Muscle layer of colon (tissue), 2 donors: ENCODE results near the gene IER3.
"Not testable (repeated sequence)": the region's sequence is repeated elsewhere in the genome, so short reads cannot be mapped to it uniquely, and the experiment has no call there.

Source experiments
- H3K27ac ChIP-seq: one replicate; pipeline ENCODE4 v1.7.0; 2013; ENCODE audit warnings: low read depth, mild to moderate bottlenecking, low read length, moderate library complexity
- H3K27me3 ChIP-seq, 2 donors: one replicate each; pipeline ENCODE4 v1.7.0; 2013; ENCODE audit warnings: low read length in 2 of 2, mild to moderate bottlenecking in 2 of 2; ENCODE audit not compliant: insufficient read depth in 2 of 2, control insufficient read depth in 1 of 2
- H3K36me3 ChIP-seq: one replicate; pipeline ENCODE4 v1.7.0; 2013; ENCODE audit warnings: mild to moderate bottlenecking, low read length; ENCODE audit not compliant: insufficient read depth
- H3K4me1 ChIP-seq: one replicate; pipeline ENCODE4 v1.7.0; 2013; ENCODE audit warnings: mild to moderate bottlenecking, low read length; ENCODE audit not compliant: insufficient read depth
- H3K4me3 ChIP-seq, 2 donors: one replicate each; pipeline ENCODE4 v1.7.0; 2013; ENCODE audit warnings: low read length in 2 of 2, low read depth in 1 of 2, mild to moderate bottlenecking in 1 of 2, moderate library complexity in 1 of 2
- H3K9ac ChIP-seq: one replicate; pipeline ENCODE4 v1.7.0; 2013; ENCODE audit warnings: low read length
- H3K9me3 ChIP-seq: one replicate; pipeline ENCODE4 v1.7.0; 2013; ENCODE audit warnings: mild to moderate bottlenecking, low read length
- donor health status: abdominal sarcoma.
- donor health status: Adenocarcinoma of cecum.

The IER3 gene

DNA sequence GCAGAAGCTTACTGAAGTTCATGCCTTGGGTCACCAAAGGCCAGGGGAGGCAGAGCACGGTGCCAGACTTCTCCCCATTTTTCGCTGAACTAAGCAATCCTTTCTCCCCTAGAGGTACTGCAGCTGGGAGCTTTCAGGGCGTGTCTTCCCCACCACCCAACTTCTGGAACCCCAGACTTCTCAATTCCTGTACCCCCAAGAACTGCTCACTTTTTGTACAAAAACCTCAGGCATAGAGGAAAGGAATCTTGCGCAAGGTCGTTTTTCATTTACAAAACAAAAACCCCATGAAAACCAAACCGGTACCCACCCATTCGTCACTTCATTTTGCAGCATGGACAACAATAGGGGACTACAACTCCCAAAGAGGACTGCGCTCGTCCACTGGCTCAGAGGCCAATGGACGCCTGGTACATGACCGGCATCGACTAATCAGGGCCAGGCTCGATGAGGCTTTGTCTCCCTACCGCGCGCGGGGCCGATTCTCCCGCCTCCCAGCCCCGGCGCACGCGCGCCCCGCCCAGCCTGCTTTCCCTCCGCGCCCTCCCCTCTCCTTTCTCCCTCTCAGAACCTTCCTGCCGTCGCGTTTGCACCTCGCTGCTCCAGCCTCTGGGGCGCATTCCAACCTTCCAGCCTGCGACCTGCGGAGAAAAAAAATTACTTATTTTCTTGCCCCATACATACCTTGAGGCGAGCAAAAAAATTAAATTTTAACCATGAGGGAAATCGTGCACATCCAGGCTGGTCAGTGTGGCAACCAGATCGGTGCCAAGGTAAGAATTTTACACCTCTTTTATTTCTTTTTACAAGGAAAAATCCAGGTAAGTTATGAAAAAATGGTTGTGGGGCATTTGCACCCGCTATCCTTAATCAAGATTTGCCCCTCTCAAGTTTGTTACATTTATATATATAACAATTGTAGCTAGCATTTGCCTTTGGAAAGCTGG lies 24.3 kb downstream of the IER3 start, which contains the start of gene TUBB:
TSS of gene TUBB (plus strand) at position 562 of the 947 bp plus-strand sequence. CDS start at position 717, 155 bp downstream.
- peaks cover 23% of the 10 kb centered on the region for H3K36me3 ChIP-seq
- no peaks in the 10 kb centered on the region for H3K27me3 ChIP-seq
- peak within 1 kb of the TSS; percentile 98 for H3K9ac ChIP-seq
- peaks cover 24% of the 10 kb centered on the region for H3K4me1 ChIP-seq
- peak within 1 kb of the TSS; percentile 81 for H3K27ac ChIP-seq
- no peaks in the 10 kb centered on the region for H3K9me3 ChIP-seq
- peak within 1 kb of the TSS; percentile 80 to 96 for H3K4me3 ChIP-seq

- peaks cover 24% of the 10 kb centered on the region for H3K4me1 ChIP-seq
Measured at GRCh38 chr6:30719356-30719755, 25.0 kb downstream of the IER3 start.

DNA sequence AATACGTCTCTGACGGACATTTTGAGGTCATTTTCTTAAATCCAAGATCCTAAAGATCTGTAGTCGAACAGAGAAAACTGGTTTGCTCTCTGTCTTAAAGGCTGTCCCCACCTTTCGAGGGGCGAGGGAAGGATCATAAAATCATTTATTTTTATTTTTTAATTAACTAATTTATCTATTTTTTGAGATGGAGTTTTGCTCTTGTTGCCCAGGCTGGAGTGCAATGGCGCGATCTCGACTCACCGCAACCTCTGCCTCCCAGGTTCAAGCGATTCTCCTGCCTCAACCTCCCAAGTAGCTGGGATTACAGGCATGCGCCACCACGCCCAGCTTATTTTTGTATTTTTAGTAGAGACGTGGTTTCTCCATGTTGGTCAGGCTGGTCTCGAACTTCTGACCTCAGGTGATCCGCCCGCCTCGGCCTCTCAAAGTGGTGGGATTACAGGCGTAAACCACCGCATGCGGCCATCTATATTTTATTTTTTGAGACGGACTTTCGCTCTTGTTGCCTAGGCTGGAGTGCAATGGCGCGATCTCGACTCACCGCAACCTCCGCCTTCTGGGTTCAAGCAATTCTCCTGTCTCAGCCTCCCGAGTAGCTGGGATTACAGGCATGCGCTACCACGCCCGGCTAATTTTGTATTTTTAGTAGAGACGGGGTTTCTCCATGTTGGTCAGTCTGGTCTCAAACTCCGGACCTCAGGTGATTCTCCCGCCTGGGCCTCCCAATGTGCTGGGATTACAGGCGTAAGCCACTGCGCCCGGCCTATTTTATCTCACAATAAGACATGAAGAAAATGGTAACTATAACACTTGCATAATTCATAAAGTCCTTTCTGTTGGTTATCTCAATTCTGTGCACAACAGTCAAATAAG lies 26.3 kb downstream of the IER3 start:
- peak overlapping the region in 1 of 2 donors; percentile 64 for H3K4me3 ChIP-seq
- peak overlapping the region; percentile 47 for H3K9ac ChIP-seq
- H3K27ac ChIP-seq: peak overlapping the region; percentile 91

More at GRCh38 chr6:30719356-30719755, 25.0 kb downstream of the IER3 start:
- no peaks in the 10 kb centered on the region for H3K9me3 ChIP-seq
- H3K27me3 ChIP-seq: no peaks in the 10 kb centered on the region
- peak overlapping the region; percentile 81 for H3K27ac ChIP-seq
- H3K4me3 ChIP-seq: peak overlapping the region in 1 of 2 donors; percentile 96
- H3K36me3 ChIP-seq: peaks cover 17% of the 10 kb centered on the region
- peak overlapping the region; percentile 16 for H3K9ac ChIP-seq

GRCh38 chr6:30717129-30717844 lies 27.1 kb downstream of the IER3 start, which contains the start of gene MDC1:
Gene MDC1 (minus strand): TSS chr6:30717281. CDS start chr6:30715175, 2,106 bp downstream.
- Histone ChIP-seq H3K27ac (peak within 1 kb of the TSS; percentile 91), H3K4me3 (peak within 1 kb of the TSS; percentile 64 to 79), H3K4me1 (peaks cover 21% of the 10 kb centered on the region), H3K27me3 (no peaks in the 10 kb centered on the region), H3K9ac (peak within 1 kb of the TSS; percentile 79), H3K36me3 (peaks cover 22% of the 10 kb centered on the region), H3K9me3 (no peaks in the 10 kb centered on the region)

More for the DNA sequence above, 26.3 kb downstream of the IER3 start:
- H3K9me3 ChIP-seq, H3K27me3 ChIP-seq: not testable (repeated sequence)
- peaks cover 18% of the 10 kb centered on the region for H3K36me3 ChIP-seq
- H3K4me1 ChIP-seq: peaks cover 24% of the 10 kb centered on the region

- no peaks in the 10 kb centered on the region for H3K27me3 ChIP-seq
- peaks cover 16% of the 10 kb centered on the region for H3K4me1 ChIP-seq
- H3K9ac ChIP-seq: peak overlapping the region; percentile 79
- H3K4me3 ChIP-seq: peak overlapping the region; percentile 64 to 79
- H3K27ac ChIP-seq: peak overlapping the region; percentile 91
- no peaks in the 10 kb centered on the region for H3K9me3 ChIP-seq
- H3K36me3 ChIP-seq: peaks cover 27% of the 10 kb centered on the region
Measured at GRCh38 chr6:30716879-30717128, 27.5 kb downstream of the IER3 start.

- no peak overlapping the region for H3K9ac ChIP-seq
Measured at GRCh38 chr6:30714263-30714662, 30.1 kb downstream of the IER3 start.

GRCh38 chr6:30712441-30712945 lies 31.9 kb downstream of the IER3 start:
- Histone ChIP-seq H3K9me3 (no peaks in the 10 kb centered on the region), H3K4me3 (no peak overlapping the region), H3K27me3 (no peaks in the 10 kb centered on the region), H3K27ac (no peak overlapping the region), H3K9ac (no peak overlapping the region), H3K4me1 (peaks cover 4% of the 10 kb centered on the region), H3K36me3 (peaks cover 49% of the 10 kb centered on the region)

More at GRCh38 chr6:30714263-30714662, 30.1 kb downstream of the IER3 start:
- no peaks in the 10 kb centered on the region for H3K27me3 ChIP-seq
- no peak overlapping the region for H3K4me3 ChIP-seq
- H3K4me1 ChIP-seq: peaks cover 8% of the 10 kb centered on the region
- H3K27ac ChIP-seq: no peak overlapping the region
- no peaks in the 10 kb centered on the region for H3K9me3 ChIP-seq
- peaks cover 41% of the 10 kb centered on the region for H3K36me3 ChIP-seq

DNA sequence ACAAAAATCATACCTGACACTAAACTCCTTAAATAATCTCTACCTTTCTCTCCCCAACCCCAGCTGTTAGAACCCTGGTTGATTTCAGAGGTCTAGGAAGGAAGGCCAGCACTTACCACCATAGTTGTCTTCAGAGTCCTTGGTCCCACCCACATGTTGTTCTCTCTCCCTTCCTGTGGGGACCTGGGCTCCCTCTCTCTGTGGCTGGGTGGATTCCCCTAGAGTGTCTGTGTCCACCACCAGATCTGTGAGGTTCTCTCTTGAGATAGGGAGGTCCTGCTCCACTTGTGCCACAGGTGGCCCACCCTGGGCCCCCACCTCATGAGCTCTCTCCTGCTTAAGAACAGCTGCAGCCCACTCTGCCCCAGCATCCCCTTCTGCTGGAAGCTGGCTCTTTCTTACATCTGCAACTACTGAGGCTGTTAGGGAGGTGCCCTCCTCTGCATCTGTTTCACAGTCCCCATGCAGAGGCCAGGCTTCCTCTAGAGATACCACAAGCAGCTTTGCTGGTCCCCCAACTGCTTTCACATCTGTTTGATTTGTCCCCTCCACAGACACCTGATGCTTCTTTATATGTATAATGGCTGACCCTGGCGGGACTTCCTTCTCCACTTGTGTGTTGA lies 32.5 kb downstream of the IER3 start:
- H3K4me1 ChIP-seq: peaks cover 4% of the 10 kb centered on the region
- H3K4me3 ChIP-seq: no peak overlapping the region
- H3K27me3 ChIP-seq: no peaks in the 10 kb centered on the region
- no peak overlapping the region for H3K27ac ChIP-seq
- H3K9me3 ChIP-seq: no peaks in the 10 kb centered on the region
- H3K36me3 ChIP-seq: peaks cover 55% of the 10 kb centered on the region
- H3K9ac ChIP-seq: no peak overlapping the region

DNA sequence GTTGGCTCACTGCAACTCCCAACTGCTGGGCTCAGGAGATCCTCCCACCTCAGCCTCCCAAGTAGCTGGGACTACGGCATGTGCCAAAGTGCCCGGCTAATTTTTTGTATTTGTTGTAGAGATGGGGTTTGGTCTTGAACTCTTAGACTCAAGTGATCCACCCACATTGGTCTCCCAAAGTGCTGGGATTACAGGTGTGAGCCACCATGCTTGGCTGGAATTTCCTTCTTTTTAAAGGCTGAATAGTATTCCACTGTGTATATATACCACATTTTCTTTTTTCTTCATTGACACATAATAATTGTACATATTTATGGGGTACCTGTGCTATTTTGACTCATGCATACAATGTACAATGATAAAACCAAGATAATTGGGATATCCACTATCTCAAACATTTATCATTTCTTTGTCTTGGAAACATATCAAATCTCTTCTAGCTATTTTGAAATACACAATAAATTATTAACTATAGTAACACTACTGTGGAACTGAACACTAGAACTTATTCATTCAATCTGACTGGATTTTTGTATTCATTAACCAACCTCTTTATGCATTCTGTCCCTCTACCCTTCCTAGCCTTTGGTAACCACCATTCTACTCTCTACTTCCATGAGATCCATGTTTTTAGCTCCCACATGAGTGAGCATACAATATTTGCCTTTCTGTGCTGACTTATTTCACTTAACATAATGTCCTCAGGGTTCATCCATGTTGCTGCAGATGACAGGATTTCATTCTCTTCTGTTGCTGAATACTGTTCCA lies 35.1 kb downstream of the IER3 start:
- no peaks in the 10 kb centered on the region for H3K9me3 ChIP-seq
- peaks cover 61% of the 10 kb centered on the region for H3K36me3 ChIP-seq
- H3K27ac ChIP-seq: no peak overlapping the region
- no peaks in the 10 kb centered on the region for H3K27me3 ChIP-seq
- H3K4me1 ChIP-seq: no peaks in the 10 kb centered on the region
- no peak overlapping the region for H3K9ac ChIP-seq
- no peak overlapping the region for H3K4me3 ChIP-seq

GRCh38 chr6:30707281-30707850 lies 37.0 kb downstream of the IER3 start:
- Histone ChIP-seq H3K9me3 (no peaks in the 10 kb centered on the region), H3K36me3 (peaks cover 60% of the 10 kb centered on the region), H3K27ac (no peak overlapping the region), H3K9ac (no peak overlapping the region), H3K4me1 (no peaks in the 10 kb centered on the region), H3K4me3 (no peak overlapping the region), H3K27me3 (no peaks in the 10 kb centered on the region)
